ENCODE data around the gene ATP9A. TPM values are rescaled to one million over a fixed set of nuclear protein-coding genes. Genes with fewer than 3 reads are reported as not detected.

Gene ATP9A
- total RNA-seq, 1 donor from 2014 or later: 37.6 TPM

DNA sequence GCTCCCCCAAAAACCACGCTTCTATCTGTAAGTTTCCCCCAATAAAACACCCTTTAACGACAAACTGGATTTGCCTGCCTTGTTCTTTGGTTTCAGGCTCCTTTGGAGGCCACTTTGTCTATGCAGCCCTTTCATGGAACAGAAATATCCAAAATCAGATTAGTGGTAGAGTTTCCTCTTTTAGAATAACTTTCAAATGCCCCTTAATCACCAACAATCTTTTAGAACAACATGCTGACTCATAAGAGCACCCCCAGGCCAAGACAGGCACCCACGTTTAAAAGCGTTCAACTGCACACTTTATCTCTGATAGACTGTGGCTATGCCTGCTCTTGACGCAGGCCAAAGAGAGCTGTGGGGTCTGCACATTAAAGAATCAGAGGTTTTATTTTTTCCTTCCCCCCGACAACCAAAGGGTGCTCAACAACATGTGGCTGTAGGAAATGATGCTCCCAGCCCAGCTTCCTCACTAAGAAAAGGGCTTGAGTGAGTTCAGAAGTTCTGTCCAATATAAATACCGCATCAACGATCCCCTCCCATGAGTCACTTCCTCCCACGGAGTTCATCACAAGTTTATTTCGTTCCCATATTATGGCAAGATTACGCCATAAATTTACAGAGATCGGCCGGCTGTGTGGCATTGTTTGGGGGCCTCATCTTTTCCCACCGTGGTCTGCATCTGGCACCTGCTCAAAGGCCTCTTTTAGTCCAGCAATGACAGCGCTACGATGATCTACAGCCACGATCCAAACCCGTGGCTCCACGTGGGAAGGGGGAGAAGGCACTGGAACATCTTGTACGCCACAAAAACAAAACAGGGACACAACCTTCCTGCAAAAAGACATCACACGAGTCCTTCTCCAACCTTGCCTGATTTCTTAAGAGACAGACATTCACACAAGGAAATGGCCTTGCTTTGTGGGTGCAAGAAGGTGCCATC lies 136.9 kb downstream of the ATP9A start:
- TF ChIP-seq, protein P1, sequence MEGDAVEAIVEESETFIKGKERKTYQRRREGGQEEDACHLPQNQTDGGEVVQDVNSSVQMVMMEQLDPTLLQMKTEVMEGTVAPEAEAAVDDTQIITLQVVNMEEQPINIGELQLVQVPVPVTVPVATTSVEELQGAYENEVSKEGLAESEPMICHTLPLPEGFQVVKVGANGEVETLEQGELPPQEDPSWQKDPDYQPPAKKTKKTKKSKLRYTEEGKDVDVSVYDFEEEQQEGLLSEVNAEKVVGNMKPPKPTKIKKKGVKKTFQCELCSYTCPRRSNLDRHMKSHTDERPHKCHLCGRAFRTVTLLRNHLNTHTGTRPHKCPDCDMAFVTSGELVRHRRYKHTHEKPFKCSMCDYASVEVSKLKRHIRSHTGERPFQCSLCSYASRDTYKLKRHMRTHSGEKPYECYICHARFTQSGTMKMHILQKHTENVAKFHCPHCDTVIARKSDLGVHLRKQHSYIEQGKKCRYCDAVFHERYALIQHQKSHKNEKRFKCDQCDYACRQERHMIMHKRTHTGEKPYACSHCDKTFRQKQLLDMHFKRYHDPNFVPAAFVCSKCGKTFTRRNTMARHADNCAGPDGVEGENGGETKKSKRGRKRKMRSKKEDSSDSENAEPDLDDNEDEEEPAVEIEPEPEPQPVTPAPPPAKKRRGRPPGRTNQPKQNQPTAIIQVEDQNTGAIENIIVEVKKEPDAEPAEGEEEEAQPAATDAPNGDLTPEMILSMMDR (IDR thresholded peaks at IDR 0.05; ENCODE audit: insufficient read depth, low read length, poor library complexity, severe bottlenecking): no peak
- no peak overlapping the region for H3K4me3 ChIP-seq (ENCODE audit: low read depth, low read length)
- no peaks in the 10 kb centered on the region for H3K27me3 ChIP-seq (ENCODE audit: control insufficient read depth, insufficient read depth, low read length)
- H3K36me3 ChIP-seq (ENCODE audit: control insufficient read depth, insufficient read depth, low read length): no peaks in the 10 kb centered on the region
- DNase-seq (ENCODE audit: low read depth): peak; percentile 97

DNA sequence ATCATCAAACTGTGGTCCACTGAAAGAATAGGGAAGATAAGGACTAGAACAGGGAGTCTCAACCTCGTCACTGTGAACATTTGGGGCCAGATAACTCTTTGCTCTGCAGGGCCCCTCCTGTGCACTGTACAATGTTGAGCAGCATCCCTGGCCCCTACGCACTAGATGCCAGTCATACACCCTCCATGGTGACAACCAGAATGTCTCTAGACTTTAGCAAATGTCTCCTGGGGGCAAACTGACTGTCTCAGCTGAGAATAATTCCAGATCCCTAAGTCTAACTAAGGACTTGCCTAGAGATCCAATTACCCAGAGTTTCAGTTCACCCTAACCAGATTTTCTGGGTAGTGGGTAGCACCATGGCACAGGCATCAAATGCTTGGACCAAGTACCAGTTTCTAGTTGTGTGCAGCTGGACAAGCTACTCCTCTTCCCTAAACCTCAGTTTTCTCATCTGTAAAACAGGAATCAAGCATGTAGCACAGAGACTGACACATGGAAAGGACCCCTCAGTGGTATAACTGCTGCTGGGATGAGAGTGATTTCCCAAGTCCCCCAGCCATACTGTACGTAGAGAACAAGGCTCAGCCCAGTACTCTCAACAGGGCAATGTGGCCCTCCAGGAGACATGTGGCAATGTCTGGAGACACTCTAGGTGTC lies 138.7 kb downstream of the ATP9A start:
- DNase-seq (ENCODE audit: low read depth): no peak
- Histone ChIP-seq H3K36me3 (ENCODE audit: control insufficient read depth, insufficient read depth, low read length) (no peaks in the 10 kb centered on the region), H3K4me3 (ENCODE audit: low read depth, low read length) (no peak overlapping the region), H3K27me3 (ENCODE audit: control insufficient read depth, insufficient read depth, low read length) (no peaks in the 10 kb centered on the region)
- TF ChIP-seq, protein P1 (IDR thresholded peaks at IDR 0.05; ENCODE audit: insufficient read depth, low read length, poor library complexity, severe bottlenecking): no peak

DNA sequence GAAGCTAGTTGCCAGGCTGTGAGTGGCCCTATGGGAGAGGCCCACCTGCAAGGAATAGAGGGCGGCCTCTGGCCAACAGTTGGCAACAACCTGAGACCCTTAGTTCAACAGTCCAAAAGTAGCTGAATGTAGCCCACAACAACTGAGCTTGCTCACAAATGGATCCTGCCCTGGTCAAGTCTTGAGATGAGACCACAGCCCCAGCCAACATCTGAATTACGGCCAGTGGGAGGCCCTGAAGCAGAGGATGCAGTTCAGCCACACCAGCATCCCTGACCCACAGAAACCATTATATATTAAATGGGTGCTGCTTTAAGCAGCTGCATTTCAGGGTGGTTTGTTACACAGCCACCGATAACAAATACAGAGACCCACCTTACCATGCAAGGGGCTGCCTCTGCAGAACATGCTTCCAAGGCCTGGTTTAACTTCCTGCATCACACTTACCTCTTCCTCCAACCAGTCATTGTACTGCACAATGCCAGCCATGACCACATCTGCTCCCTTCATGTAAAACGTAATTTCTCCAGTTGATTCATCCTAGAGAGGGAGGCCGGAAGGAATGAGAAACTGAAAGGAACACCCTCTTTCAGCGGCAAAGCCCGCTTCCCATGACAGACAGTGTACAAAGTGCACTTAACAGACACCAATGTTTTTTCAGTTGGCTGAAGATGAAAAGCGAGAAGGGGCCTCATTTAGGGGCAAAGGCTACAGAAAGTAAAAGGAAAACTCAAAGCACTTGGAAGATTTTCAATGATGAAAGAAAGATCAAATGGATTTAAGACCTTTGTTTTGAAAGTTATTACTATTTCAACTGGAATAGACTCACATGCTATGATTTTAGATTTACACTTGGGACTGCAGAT lies 139.4 kb downstream of the ATP9A start:
- DNase-seq (ENCODE audit: low read depth): peak; percentile 31
- H3K27me3 ChIP-seq (ENCODE audit: control insufficient read depth, insufficient read depth, low read length): no peaks in the 10 kb centered on the region
- no peak overlapping the region for H3K4me3 ChIP-seq (ENCODE audit: low read depth, low read length)
- no peaks in the 10 kb centered on the region for H3K36me3 ChIP-seq (ENCODE audit: control insufficient read depth, insufficient read depth, low read length)
- TF ChIP-seq, protein P1 (IDR thresholded peaks at IDR 0.05; ENCODE audit: insufficient read depth, low read length, poor library complexity, severe bottlenecking): no peak

DNA sequence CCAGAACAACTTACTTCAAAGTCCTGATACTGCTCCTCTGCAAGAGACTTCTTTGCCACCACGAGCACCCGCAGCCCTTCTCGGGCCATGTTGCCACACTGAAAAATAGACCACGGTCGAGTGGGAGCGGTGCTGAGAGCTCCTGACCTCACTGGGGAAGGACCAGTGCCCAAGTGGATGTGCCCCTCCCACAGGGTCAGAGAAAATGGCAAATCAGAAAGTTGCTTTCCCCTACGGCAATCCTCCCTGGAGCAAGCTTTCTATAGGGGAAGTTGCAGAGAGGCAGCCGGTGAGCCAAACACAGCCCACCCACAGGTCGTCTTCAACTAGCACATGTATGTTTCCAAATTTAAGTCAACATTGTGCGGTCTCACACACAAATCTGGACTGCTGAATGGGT lies 140.6 kb downstream of the ATP9A start:
- TF ChIP-seq, protein P1 (IDR thresholded peaks at IDR 0.05; ENCODE audit: insufficient read depth, low read length, poor library complexity, severe bottlenecking): no peak
- H3K27me3 ChIP-seq (ENCODE audit: control insufficient read depth, insufficient read depth, low read length): no peaks in the 10 kb centered on the region
- no peak overlapping the region for H3K4me3 ChIP-seq (ENCODE audit: low read depth, low read length)
- DNase-seq (ENCODE audit: low read depth): no peak
- H3K36me3 ChIP-seq (ENCODE audit: control insufficient read depth, insufficient read depth, low read length): no peaks in the 10 kb centered on the region

DNA sequence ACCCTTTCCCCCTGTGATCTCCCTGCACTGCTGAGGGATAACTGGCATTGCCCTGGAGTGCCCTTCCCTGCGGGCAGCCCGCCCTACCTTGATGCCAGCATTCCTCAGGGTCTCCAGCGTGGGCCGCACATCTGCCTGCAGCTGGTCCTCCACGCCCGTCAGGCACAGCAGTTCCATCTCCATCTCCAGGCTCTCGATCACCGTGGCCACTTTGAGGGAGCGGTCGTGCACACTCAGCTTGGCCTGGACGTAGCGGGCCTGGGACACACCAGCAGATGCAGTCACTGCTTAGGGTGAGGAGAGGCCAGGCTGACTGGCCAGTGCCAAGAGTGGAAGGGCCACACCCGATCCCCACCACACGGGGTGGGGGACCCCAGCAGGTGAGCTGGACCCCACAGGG lies 143.1 kb downstream of the ATP9A start:
- TF ChIP-seq, protein P1 (IDR thresholded peaks at IDR 0.05; ENCODE audit: insufficient read depth, low read length, poor library complexity, severe bottlenecking): no peak
- H3K27me3 ChIP-seq (ENCODE audit: control insufficient read depth, insufficient read depth, low read length): no peaks in the 10 kb centered on the region
- H3K4me3 ChIP-seq (ENCODE audit: low read depth, low read length): no peak overlapping the region
- no peaks in the 10 kb centered on the region for H3K36me3 ChIP-seq (ENCODE audit: control insufficient read depth, insufficient read depth, low read length)
- DNase-seq (ENCODE audit: low read depth): no peak
